HG02973 (cell line): ENCODE data around the gene MARK3.

Source experiments
- ATAC-seq: cut with Tn5 transposase; IDR thresholded peaks from one replicate; pipeline ENCODE4 v1.9.1; 2021; ENCODE audit warnings: moderate library complexity; ENCODE audit not compliant: unreplicated experiment

MARK3 gene

GRCh38 chr14:103547455-103547940 is 162.3 kb downstream of the MARK3 start:
- no peak for ATAC-seq

- ATAC-seq = no peak
These were observed 162.8 kb downstream of the MARK3 start for GRCh38 chr14:103547941-103548462.

- ATAC-seq = no peak
These were observed 163.5 kb downstream of the MARK3 start for GRCh38 chr14:103548463-103549351.

- no peak for ATAC-seq
These were observed 164.4 kb downstream of the MARK3 start for GRCh38 chr14:103549361-103550311.

DNA sequence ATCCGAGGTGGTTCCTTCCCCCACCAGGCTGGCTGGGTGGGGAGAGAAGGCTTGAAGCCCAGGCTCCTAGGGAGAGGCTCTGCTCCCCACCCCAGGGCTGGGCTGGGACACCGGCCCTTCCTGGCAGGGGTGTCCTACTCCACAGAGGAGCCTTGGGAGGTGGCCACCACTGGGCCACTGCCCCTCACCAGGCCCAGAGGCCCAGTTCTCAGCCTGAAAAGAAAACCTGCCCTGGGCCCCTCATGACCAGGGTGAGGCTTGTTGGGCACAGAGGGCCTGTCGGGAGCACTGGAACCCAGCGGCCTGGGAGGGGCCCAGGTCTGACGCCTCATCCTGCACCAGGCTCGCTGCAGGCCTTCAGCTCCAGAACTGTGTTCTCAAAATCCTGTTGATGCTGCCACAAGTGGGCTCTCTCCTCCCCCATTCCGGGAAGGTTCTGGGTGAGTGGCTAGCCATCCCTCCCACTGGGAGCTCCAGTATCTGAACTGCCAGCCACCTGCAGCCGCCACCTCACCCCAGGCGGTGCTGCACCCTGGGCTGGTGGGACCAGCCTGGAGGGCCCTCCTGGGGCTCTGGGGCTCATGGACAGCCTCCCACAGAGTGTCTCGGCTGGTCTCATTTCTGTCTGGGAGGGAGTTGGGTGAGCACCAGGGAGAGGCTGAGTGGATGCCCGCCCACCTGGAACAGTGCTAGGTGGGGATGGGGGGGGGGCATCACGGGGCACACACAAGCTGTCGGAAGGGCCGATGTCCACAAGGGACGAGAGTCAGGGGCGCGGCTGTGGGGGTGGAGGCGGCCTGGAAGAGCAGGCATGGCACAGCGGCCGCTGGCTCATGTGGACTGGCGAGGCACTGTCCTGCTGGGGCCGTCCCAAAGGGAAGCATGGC is 165.5 kb downstream of the MARK3 start:
- no peak for ATAC-seq

- no peak for ATAC-seq
These were observed 166.1 kb downstream of the MARK3 start for GRCh38 chr14:103551338-103551762.

DNA sequence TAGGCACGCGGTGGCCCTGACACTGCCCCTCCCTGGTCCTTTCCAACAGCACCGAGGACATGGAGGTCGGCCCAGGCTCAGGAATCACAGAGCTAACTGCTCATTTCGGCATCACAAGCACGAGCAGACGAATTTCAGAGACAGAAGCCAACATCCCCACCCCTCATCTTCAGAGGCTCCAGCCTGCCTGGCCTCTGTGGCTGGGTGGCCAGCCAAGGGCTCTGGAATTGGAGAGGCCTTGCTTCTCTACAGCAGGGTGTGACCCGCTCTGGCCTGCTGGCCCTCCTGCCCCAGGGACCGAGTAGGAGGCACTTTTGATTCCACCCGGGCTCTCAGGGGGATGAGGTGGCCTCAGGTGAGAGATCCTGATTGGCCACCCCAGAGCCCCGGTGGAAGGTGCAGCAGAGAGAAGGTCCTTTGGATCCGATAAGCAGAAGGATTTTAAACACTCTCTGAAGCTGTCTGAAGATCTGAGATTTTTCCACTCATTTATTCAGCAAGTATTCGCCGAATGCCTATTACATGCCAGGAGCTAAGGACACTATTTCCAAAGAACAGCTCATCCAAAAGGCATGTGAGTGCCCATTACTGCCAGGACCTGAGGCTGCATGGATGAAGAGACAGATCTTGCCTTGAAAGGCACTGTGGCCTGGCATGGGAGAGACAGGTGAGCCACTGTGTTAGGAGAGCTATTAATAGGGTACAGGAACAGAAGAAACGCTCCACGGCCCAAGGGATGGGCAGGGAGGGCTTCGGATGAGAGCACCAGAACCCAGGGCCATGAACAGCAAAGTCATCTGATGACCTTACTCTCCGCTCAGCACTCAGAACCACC is 167.0 kb downstream of the MARK3 start:
- ATAC-seq = no peak

GRCh38 chr14:103552846-103553210 is 167.6 kb downstream of the MARK3 start:
- no peak for ATAC-seq
